K562 (cell line): ENCODE data around the gene POMGNT2. TPM values are rescaled to one million over a fixed set of nuclear protein-coding genes. Genes with fewer than 3 reads are reported as not detected.

ENCODE experiments used
- ATF1 ChIP-seq, 2 experiments: fragments of 450-650 bp in 1 of 2; IDR thresholded peaks; 2 replicates each; pipeline ENCODE4 v1.6.1; 2016; ENCODE audit warnings: missing compliant biosample characterization in 1 of 2, missing genetic modification characterization in 1 of 2
- CEBPG ChIP-seq, 3 experiments: fragments of 200-800 bp in 1 of 3; sonication (Bioruptor generic) in 1 of 3; sonication (generic) in 1 of 3; formaldehyde crosslinking in 1 of 3; IDR thresholded peaks in 2 of 3; conservative IDR thresholded peaks in 1 of 3; 2 replicates each; pipeline versions ENCODE4 v1.6.1 to v1.8.0; 2016 to 2022; ENCODE audit warnings: missing compliant biosample characterization in 2 of 3, missing genetic modification characterization in 2 of 3, mild to moderate bottlenecking in 1 of 3, missing genetic modification reagents in 1 of 3
- DIDO1 ChIP-seq: fragments of 450-650 bp; IDR thresholded peaks from 2 replicates; pipeline ENCODE4 v1.6.1; 2016; ENCODE audit warnings: low read depth, missing biosample characterization, missing genetic modification characterization
- DPF2 ChIP-seq: fragments of 450-650 bp; IDR thresholded peaks from 2 replicates; pipeline ENCODE4 v1.6.1; 2016
- ETV6 ChIP-seq, 3 experiments: fragments of 150-350 bp in 1 of 3; sonication (generic) in 1 of 3; formaldehyde crosslinking in 1 of 3; IDR thresholded peaks; 2 replicates each; pipeline versions ENCODE4 v1.6.1 to v1.8.0; 2014 to 2022; ENCODE audit warnings: borderline replicate concordance in 2 of 3, low read depth in 2 of 3, antibody characterized with exemption in 1 of 3, low read length in 1 of 3, mild to moderate bottlenecking in 1 of 3, missing genetic modification reagents in 1 of 3
- JUND ChIP-seq, 2 experiments: IDR thresholded peaks; 2 replicates in 1 of 2; 3 replicates in 1 of 2; pipeline ENCODE4 v1.6.1; 2011; ENCODE audit warnings: borderline replicate concordance in 2 of 2, low read depth in 2 of 2, low read length in 2 of 2, improper control_type of control experiment in 1 of 2, missing biosample characterization in 1 of 2, missing genetic modification characterization in 1 of 2, missing genetic modification reagents in 1 of 2
- POLR2A ChIP-seq: fragments of 450-650 bp; conservative IDR thresholded peaks from 2 replicates; pipeline ENCODE4 v1.6.1; 2016
- RHOXF2B ChIP-seq: fragments of 250-450 bp; sonication (Bioruptor Pico); conservative IDR thresholded peaks from 2 replicates; pipeline ENCODE4 v1.5.1; 2021
- SIX5 ChIP-seq, 2 experiments: IDR thresholded peaks; 2 replicates each; pipeline ENCODE4 v1.6.1; 2011; ENCODE audit warnings: low read length in 2 of 2, borderline replicate concordance in 1 of 2, low read depth in 1 of 2, mild to moderate bottlenecking in 1 of 2, moderate library complexity in 1 of 2; ENCODE audit not compliant: insufficient read depth in 1 of 2
- SMARCE1 ChIP-seq: fragments of 450-650 bp; IDR thresholded peaks from 2 replicates; pipeline ENCODE4 v1.7.1; 2016; ENCODE audit warnings: mild to moderate bottlenecking
- THRAP3 ChIP-seq: fragments of 450-650 bp; IDR thresholded peaks from 2 replicates; pipeline ENCODE4 v1.6.1; 2016; ENCODE audit warnings: mild to moderate bottlenecking, inconsistent platforms, borderline replicate concordance
- ZBTB26 ChIP-seq: fragments of 450-650 bp; formaldehyde crosslinking; IDR thresholded peaks from 2 replicates; pipeline ENCODE4 v1.4.0; 2022; ENCODE audit warnings: missing genetic modification characterization
- ZEB2 ChIP-seq: fragments of 450-650 bp; IDR thresholded peaks from 2 replicates; pipeline ENCODE4 v1.6.1; 2016
- ZNF133 ChIP-seq: fragments of 250-450 bp; sonication (Bioruptor Pico); IDR thresholded peaks from 2 replicates; pipeline ENCODE4 v1.4.0; 2020; ENCODE audit warnings: mild to moderate bottlenecking
- ZNF143 ChIP-seq: sonication (generic); formaldehyde crosslinking; IDR thresholded peaks from 2 replicates; pipeline ENCODE4 v1.9.0; 2022; ENCODE audit warnings: mild to moderate bottlenecking, missing genetic modification reagents
- ZNF274 ChIP-seq: IDR thresholded peaks from 2 replicates; pipeline ENCODE4 v1.6.1; 2011; ENCODE audit warnings: low read depth, mild to moderate bottlenecking, low read length, moderate library complexity, borderline replicate concordance
- ZNF561 ChIP-seq: fragments of 450-650 bp; formaldehyde crosslinking; conservative IDR thresholded peaks from 2 replicates; pipeline ENCODE4 v1.4.0; 2020; ENCODE audit warnings: mild to moderate bottlenecking, moderate library complexity
- ZNF586 ChIP-seq: fragments of 450-650 bp; formaldehyde crosslinking; conservative IDR thresholded peaks from 2 replicates; pipeline ENCODE4 v1.4.0; 2020; ENCODE audit warnings: mild to moderate bottlenecking, moderate library complexity
- polyA plus RNA-seq, 8 experiments: library from polyadenylated mRNA; depleted of rRNA in 4 of 8; stranded (reverse) in 5 of 8; unstranded in 3 of 8; fragments of >200 nt; fragmentation: Nextera tagmentation in 2 of 8; fragmentation: Illumina TruSeq in 1 of 8; extraction: Ambion mirVana in 2 of 8; extraction: Trizol in 1 of 8; gene quantifications; 2 replicates each; pipeline versions ENCODE4 v1.2.1 to v1.2.3, GENCODE V29; 2011 to 2014; ENCODE audit warnings: inconsistent platforms in 1 of 8, missing spikeins in 1 of 8
- total RNA-seq, 7 experiments: library from RNA; depleted of rRNA in 6 of 7; stranded (reverse); fragments of >200 nt in 6 of 7; fragmentation: Illumina TruSeq in 2 of 7; extraction: Trizol in 2 of 7; gene quantifications; 2 replicates each; pipeline versions ENCODE4 v1.2.1 to v1.2.3, GENCODE V29; 2011 to 2021; ENCODE audit warnings: low replicate concordance in 1 of 7
- TF ChIP-seq, protein P1 (sequence below): fragments of 250-450 bp; sonication (Bioruptor Pico); IDR thresholded peaks from 2 replicates; pipeline ENCODE4 v1.5.0; 2021
- TF ChIP-seq, protein P2 (sequence below): sonication (generic); IDR thresholded peaks from 2 replicates; pipeline ENCODE4 v1.6.1; 2016
- TF ChIP-seq, protein P3 (sequence below), 3 experiments: IDR thresholded peaks in 2 of 3; conservative IDR thresholded peaks in 1 of 3; 2 replicates each; pipeline ENCODE4 v1.5.1; 2011 to 2012; ENCODE audit warnings: low read length in 3 of 3, mild to moderate bottlenecking in 3 of 3, control low read depth in 2 of 3, improper control_type of control experiment in 1 of 3, inconsistent platforms in 1 of 3, low read depth in 1 of 3, mixed read lengths in 1 of 3, moderate library complexity in 1 of 3; ENCODE audit not compliant: insufficient read depth in 2 of 3

The POMGNT2 gene
- total and polyA plus RNA-seq, 9 of the 15 experiments (the other 6 are each of a cell fraction or from before 2014, with no cell fraction given) = 0.65 to 14.1 (median 10.3) TPM

DNA sequence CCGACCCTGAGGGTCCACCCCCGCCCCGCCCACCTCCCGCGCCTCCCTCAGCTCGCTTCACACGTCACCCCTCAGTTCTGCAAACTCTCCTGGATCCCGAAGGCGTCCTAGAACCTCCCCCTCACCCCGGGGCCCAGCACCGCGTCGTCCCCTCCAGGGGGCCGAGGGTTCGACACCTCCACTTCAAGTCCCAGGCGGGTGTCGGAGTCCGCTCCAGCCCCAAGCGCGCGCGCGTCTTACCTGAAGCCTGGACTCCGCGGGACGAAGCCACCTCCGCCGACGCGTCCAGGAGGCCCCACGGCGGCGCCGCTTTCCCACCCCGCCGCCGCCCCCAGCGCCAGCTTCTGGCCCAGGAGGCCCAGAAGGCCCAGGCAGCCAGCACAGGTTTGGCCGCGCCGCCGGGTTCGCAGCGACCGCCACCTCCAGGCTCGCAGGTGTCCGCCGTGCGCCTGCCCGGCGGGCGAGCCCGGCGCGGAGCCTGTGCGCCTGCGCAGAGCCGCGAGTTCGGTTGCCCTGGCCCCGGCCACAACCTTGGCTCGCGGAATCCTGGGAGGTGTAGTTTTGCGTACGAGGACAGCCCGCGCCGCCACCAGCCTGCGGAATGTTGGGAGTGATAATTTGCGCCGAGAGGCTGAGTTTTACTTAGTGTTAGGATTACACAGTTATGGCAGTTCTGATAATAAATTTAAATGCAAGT, at the start of gene POMGNT2 (continued):
- TF ChIP-seq ZNF133 (CRISPR knock-in tag) (no peak), THRAP3 (no peak), CEBPG (CRISPR knock-in tag; IDR thresholded peaks at IDR 0.05) (no peak), CEBPG (tag; conservative IDR thresholded peaks at IDR 0.05 in 1 of 2, IDR thresholded peaks at IDR 0.05 in 1 of 2) (no peak), RHOXF2B (CRISPR knock-in tag) (no peak), ZBTB26 (CRISPR knock-in tag) (no peak), ETV6 (IDR thresholded peaks at IDR 0.05; ENCODE audit: borderline replicate concordance in 1 of 2, low read depth in 2 of 2, low read length in 1 of 2) (no peak), ETV6 (CRISPR knock-in tag; IDR thresholded peaks at IDR 0.05; ENCODE audit: borderline replicate concordance) (no peak), SIX5 (IDR thresholded peaks at IDR 0.05; ENCODE audit: borderline replicate concordance in 1 of 2, insufficient read depth in 1 of 2, low read depth in 1 of 2, low read length in 2 of 2) (peak; percentile 76 to 79), ZNF274 (no peak), ZNF586 (CRISPR knock-in tag) (no peak), ZEB2 (0 out of 2 replicates have a peak, but pooled peaks have one; percentile 18), POLR2A (no peak; the same call in 1 of the 2 replicates), ATF1 (CRISPR knock-in tag; IDR thresholded peaks at IDR 0.05) (no peak), ATF1 (tag; IDR thresholded peaks at IDR 0.05) (peak; percentile 69), ZNF561 (no peak), ZNF143 (CRISPR knock-in tag) (peak; percentile 88), JUND (IDR thresholded peaks at IDR 0.05; ENCODE audit: borderline replicate concordance, low read depth, low read length) (peak; percentile 34; the same call in 1 of the 2 replicates), JUND (tag; IDR thresholded peaks at IDR 0.05; ENCODE audit: borderline replicate concordance, low read depth, low read length) (no peak; the same call in 2 of the 3 replicates), DIDO1 (tag) (no peak), DPF2 (no peak), SMARCE1 (no peak)
- TF ChIP-seq, protein P1, sequence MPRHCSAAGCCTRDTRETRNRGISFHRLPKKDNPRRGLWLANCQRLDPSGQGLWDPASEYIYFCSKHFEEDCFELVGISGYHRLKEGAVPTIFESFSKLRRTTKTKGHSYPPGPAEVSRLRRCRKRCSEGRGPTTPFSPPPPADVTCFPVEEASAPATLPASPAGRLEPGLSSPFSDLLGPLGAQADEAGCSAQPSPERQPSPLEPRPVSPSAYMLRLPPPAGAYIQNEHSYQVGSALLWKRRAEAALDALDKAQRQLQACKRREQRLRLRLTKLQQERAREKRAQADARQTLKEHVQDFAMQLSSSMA (CRISPR knock-in tag) = no peak
- TF ChIP-seq, protein P2, sequence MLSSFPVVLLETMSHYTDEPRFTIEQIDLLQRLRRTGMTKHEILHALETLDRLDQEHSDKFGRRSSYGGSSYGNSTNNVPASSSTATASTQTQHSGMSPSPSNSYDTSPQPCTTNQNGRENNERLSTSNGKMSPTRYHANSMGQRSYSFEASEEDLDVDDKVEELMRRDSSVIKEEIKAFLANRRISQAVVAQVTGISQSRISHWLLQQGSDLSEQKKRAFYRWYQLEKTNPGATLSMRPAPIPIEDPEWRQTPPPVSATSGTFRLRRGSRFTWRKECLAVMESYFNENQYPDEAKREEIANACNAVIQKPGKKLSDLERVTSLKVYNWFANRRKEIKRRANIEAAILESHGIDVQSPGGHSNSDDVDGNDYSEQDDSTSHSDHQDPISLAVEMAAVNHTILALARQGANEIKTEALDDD = no peak
- TF ChIP-seq, protein P3, sequence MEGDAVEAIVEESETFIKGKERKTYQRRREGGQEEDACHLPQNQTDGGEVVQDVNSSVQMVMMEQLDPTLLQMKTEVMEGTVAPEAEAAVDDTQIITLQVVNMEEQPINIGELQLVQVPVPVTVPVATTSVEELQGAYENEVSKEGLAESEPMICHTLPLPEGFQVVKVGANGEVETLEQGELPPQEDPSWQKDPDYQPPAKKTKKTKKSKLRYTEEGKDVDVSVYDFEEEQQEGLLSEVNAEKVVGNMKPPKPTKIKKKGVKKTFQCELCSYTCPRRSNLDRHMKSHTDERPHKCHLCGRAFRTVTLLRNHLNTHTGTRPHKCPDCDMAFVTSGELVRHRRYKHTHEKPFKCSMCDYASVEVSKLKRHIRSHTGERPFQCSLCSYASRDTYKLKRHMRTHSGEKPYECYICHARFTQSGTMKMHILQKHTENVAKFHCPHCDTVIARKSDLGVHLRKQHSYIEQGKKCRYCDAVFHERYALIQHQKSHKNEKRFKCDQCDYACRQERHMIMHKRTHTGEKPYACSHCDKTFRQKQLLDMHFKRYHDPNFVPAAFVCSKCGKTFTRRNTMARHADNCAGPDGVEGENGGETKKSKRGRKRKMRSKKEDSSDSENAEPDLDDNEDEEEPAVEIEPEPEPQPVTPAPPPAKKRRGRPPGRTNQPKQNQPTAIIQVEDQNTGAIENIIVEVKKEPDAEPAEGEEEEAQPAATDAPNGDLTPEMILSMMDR (IDR thresholded peaks at IDR 0.05 in 2 of 3, conservative IDR thresholded peaks at IDR 0.05 in 1 of 3; ENCODE audit: insufficient read depth in 2 of 3, low read depth in 1 of 3, low read length in 3 of 3) = no peak
